Testis (tissue), 2 donors: ENCODE results near the gene MYO1D.

ENCODE experiments used
- POLR2A ChIP-seq: fragments of 450-650 bp; IDR thresholded peaks from one replicate; pipeline ENCODE4 v1.6.1; 2017; ENCODE audit warnings: antibody characterized with exemption, mild to moderate bottlenecking, moderate library complexity
- TF ChIP-seq, protein P1 (sequence below), 3 experiments: fragments of 450-650 bp in 2 of 3; fragments of 200-600 bp in 1 of 3; sonication (generic) in 1 of 3; IDR thresholded peaks; one replicate each; pipeline ENCODE4 v1.5.1; 2016 to 2019; ENCODE audit warnings: antibody characterized with exemption in 3 of 3, mild to moderate bottlenecking in 2 of 3, moderate library complexity in 1 of 3

GRCh38 chr17:32656886-32657285, 220.0 kb downstream of the MYO1D start:
- TF ChIP-seq, protein P1, sequence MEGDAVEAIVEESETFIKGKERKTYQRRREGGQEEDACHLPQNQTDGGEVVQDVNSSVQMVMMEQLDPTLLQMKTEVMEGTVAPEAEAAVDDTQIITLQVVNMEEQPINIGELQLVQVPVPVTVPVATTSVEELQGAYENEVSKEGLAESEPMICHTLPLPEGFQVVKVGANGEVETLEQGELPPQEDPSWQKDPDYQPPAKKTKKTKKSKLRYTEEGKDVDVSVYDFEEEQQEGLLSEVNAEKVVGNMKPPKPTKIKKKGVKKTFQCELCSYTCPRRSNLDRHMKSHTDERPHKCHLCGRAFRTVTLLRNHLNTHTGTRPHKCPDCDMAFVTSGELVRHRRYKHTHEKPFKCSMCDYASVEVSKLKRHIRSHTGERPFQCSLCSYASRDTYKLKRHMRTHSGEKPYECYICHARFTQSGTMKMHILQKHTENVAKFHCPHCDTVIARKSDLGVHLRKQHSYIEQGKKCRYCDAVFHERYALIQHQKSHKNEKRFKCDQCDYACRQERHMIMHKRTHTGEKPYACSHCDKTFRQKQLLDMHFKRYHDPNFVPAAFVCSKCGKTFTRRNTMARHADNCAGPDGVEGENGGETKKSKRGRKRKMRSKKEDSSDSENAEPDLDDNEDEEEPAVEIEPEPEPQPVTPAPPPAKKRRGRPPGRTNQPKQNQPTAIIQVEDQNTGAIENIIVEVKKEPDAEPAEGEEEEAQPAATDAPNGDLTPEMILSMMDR (IDR thresholded peaks at IDR 0.05) = no peak
- TF ChIP-seq POLR2A = no peak
